A549 (cell line): ENCODE measurements around the gene MPRIP. TPM values are rescaled to one million over a fixed set of nuclear protein-coding genes. Genes with fewer than 3 reads are reported as not detected.

Source experiments
- ATAC-seq, 2 experiments: fragments of 200-7000 bp in 1 of 2; fragments of >200 bp in 1 of 2; cut with Nextera tagmentation in 1 of 2; cut with Tn5 transposase in 1 of 2; 3 replicates each; pipeline versions ENCODE4 v1.8.0 to v1.9.1; 2018 to 2020; ENCODE audit warnings: mild to moderate bottlenecking in 1 of 2, moderate library complexity in 1 of 2
- CTCF ChIA-PET: fragments of 300-600 bp; sonication (Branson Sonifier 250); formaldehyde crosslinking; extraction: SDS; loops from one replicate; lab custom pipeline; 2021; ENCODE audit warnings: antibody characterized with exemption, inconsistent platforms; lab: Yijun Ruan, JAX
- POLR2A ChIA-PET: fragments of 350-600 bp; formaldehyde crosslinking; extraction: SDS; loops from one replicate; lab custom pipeline; 2021; ENCODE audit warnings: antibody characterized with exemption, inconsistent platforms; lab: Yijun Ruan, JAX
- DNase-seq, 2 experiments: peaks; one replicate each; pipeline versions ENCODE4 v3.0.0 to v3.0.0-alpha.2; 2011 to 2016; ENCODE audit warnings: low read depth in 1 of 2, low spot score in 1 of 2
- FAIRE-seq: peaks from 2 replicates; lab custom pipeline; 2011; peaks lifted over from hg19 to GRCh38; lab: Jason Lieb, UNC
- H3K27ac ChIP-seq, 2 experiments: fragments of >200 bp; sonication (Bioruptor Twin); formaldehyde crosslinking; 3 replicates each; pipeline ENCODE4 v1.5.1; 2016 to 2017
- H3K4me1 ChIP-seq: fragments of >200 bp; sonication (Bioruptor Twin); formaldehyde crosslinking; 3 replicates; pipeline ENCODE4 v1.6.1; 2016
- H3K4me2 ChIP-seq: fragments of >200 bp; sonication (Bioruptor Twin); formaldehyde crosslinking; 3 replicates; pipeline ENCODE4 v1.6.1; 2016
- H3K4me3 ChIP-seq: fragments of >200 bp; sonication (Bioruptor Twin); formaldehyde crosslinking; 3 replicates; pipeline ENCODE4 v1.5.1; 2016
- H3K9me3 ChIP-seq: fragments of >200 bp; sonication (Bioruptor Twin); formaldehyde crosslinking; 3 replicates; pipeline ENCODE4 v1.6.1; 2016
- CHD4 ChIP-seq: fragments of 200-600 bp; sonication (generic); IDR thresholded peaks from 2 replicates; pipeline ENCODE4 v1.6.1; 2016; ENCODE audit warnings: antibody characterized with exemption, mild to moderate bottlenecking, borderline replicate concordance
- EHMT2 ChIP-seq: fragments of 200-600 bp; sonication (generic); IDR thresholded peaks from 2 replicates; pipeline ENCODE4 v1.6.1; 2016; ENCODE audit warnings: antibody characterized with exemption, low read depth, mild to moderate bottlenecking, moderate library complexity
- FOXS1 ChIP-seq: fragments of 250-450 bp; sonication (Bioruptor Pico); IDR thresholded peaks from 2 replicates; pipeline ENCODE4 v1.5.0; 2020; ENCODE audit warnings: mild to moderate bottlenecking, moderate library complexity
- HEYL ChIP-seq: fragments of 250-450 bp; sonication (Bioruptor Pico); IDR thresholded peaks from 2 replicates; pipeline ENCODE4 v1.8.0; 2021; ENCODE audit warnings: mild to moderate bottlenecking, moderate library complexity
- JUN ChIP-seq, 2 experiments: fragments of >200 bp; sonication (Bioruptor Twin); formaldehyde crosslinking; IDR thresholded peaks; 2 replicates in 1 of 2; 3 replicates in 1 of 2; pipeline ENCODE4 v1.6.1; 2016 to 2017
- JUNB ChIP-seq: fragments of >200 bp; sonication (Bioruptor Twin); formaldehyde crosslinking; IDR thresholded peaks from 2 replicates; pipeline ENCODE4 v1.6.1; 2016
- NFE2L2 ChIP-seq: fragments of 150-350 bp; conservative IDR thresholded peaks from 2 replicates; pipeline ENCODE4 v1.6.1; 2014; ENCODE audit warnings: low read length
- PHF8 ChIP-seq: fragments of 200-600 bp; sonication (generic); IDR thresholded peaks from 2 replicates; pipeline ENCODE4 v1.6.1; 2016; ENCODE audit warnings: low read depth, mild to moderate bottlenecking, antibody characterized with exemption, moderate library complexity, borderline replicate concordance
- POLR2AphosphoS2 ChIP-seq: conservative IDR thresholded peaks from 2 replicates; pipeline ENCODE4 v1.6.1; 2012; ENCODE audit warnings: low read length, improper control_type of control experiment, inconsistent platforms
- RFX5 ChIP-seq: fragments of 450-650 bp; IDR thresholded peaks from 2 replicates; pipeline ENCODE4 v1.7.1; 2014; ENCODE audit warnings: antibody characterized with exemption, mild to moderate bottlenecking, moderate library complexity
- SMC3 ChIP-seq: fragments of >200 bp; sonication (Bioruptor Twin); formaldehyde crosslinking; IDR thresholded peaks from 3 replicates; pipeline ENCODE4 v1.6.1; 2018; ENCODE audit warnings: inconsistent platforms
- SREBF2 ChIP-seq: fragments of 450-650 bp; IDR thresholded peaks from 2 replicates; pipeline ENCODE4 v1.6.1; 2014; ENCODE audit warnings: mild to moderate bottlenecking, moderate library complexity
- TP53 ChIP-seq: fragments of 250-450 bp; sonication (Bioruptor Pico); IDR thresholded peaks from 2 replicates; pipeline ENCODE4 v1.5.0; 2021; ENCODE audit warnings: mild to moderate bottlenecking, moderate library complexity
- ZC3H11A ChIP-seq: fragments of 450-650 bp; IDR thresholded peaks from 2 replicates; pipeline ENCODE4 v1.6.1; 2014; ENCODE audit warnings: antibody characterized with exemption, mild to moderate bottlenecking
- ZNF302 ChIP-seq: fragments of 250-450 bp; sonication (Bioruptor Pico); IDR thresholded peaks from 2 replicates; pipeline ENCODE4 v1.9.0; 2021; ENCODE audit warnings: inconsistent platforms, mild to moderate bottlenecking, moderate library complexity
- WGBS: methylation state at CpG from one replicate; pipeline ENCODE4 v1.1.6; 2017; ENCODE audit errors: missing lambda C conversion rate; 5-methylcytosine and 5-hydroxymethylcytosine counted together
- polyA plus RNA-seq, 4 experiments: library from polyadenylated mRNA; depleted of rRNA in 3 of 4; stranded (reverse); fragments of >200 nt; fragmentation: RNase III in 1 of 4; extraction: RNeasy Plus Mini Kit Qiagen cat#74134 plus additional on column Dnase treatment in 1 of 4; gene quantifications; 2 replicates in 3 of 4; 3 replicates in 1 of 4; pipeline ENCODE4 v1.2.3, GENCODE V29; 2011 to 2017
- TF ChIP-seq, protein P1 (sequence below): fragments of >200 bp; sonication (Bioruptor Twin); formaldehyde crosslinking; IDR thresholded peaks from 3 replicates; pipeline ENCODE4 v1.6.1; 2016
- TF ChIP-seq, protein P2 (sequence below): fragments of 200-600 bp; sonication (generic); IDR thresholded peaks from 2 replicates; pipeline ENCODE4 v1.6.1; 2016; ENCODE audit warnings: antibody characterized with exemption, mild to moderate bottlenecking, moderate library complexity
- TF ChIP-seq, protein P3 (sequence below): fragments of >200 bp; sonication (Bioruptor Twin); formaldehyde crosslinking; IDR thresholded peaks from 2 replicates; pipeline ENCODE4 v1.6.1; 2016
- TF ChIP-seq, protein P4 (sequence below): IDR thresholded peaks from 2 replicates; pipeline ENCODE4 v1.6.1; 2012; ENCODE audit warnings: low read depth, borderline replicate concordance

MPRIP gene
- polyA plus RNA-seq, 2 of the 4 experiments (the other 2 are of a cell fraction), result 147 to 228 TPM

DNA sequence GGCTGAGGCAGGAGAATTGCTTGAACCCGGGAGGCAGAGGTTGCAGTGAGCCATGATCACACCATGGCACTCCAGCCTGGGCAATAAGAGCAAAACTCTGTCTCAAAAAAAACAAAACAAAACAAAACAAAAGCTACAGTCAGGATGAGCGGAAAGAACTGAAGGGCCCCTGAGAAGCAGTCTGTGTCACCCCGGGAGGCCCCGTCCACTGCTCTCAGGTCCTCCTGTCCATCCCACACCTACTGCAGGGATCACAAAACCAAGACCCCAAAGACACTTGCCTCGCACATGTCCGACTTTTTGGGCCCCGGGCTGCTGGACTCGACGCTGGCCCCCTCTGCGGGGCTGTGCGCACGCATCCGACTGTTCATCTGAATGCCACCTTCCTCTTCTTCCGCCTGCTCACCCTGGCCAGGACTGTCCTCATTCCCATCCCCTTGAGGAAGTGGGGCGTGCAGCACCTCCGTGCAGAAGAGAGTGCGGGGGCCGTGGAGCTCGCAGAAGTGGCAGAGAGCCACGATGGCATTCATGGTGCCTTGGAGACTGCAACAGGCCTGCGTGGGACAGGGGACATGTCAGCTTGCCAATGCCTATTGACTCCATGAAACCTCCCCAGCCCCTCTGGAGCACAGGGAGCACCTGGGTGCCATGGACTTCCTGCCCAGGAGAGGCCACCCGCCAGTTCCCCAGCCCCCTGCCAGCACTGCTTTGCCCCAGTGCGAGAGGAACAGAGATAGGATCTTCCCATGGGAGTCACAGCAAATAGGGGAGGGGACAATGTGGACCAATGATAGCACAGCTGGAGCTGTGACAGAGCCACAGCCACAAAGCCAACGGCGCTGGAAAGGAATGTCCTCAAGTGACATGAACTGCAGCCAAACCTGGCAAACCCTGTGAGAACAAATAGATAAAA is 185.6 kb downstream of the MPRIP start:
- no peaks in the 10 kb centered on the region for H3K9me3 ChIP-seq
- no peaks in the 10 kb centered on the region for H3K4me1 ChIP-seq
- H3K4me3 ChIP-seq, result no peak overlapping the region
- POLR2A ChIA-PET, result no interaction called here
- ATAC-seq (no peak), DNase-seq (no peak), FAIRE-seq (no peak)
- no peak overlapping the region for H3K27ac ChIP-seq
- 94% methylated on average over 25 of the region's 25 CpGs for WGBS
- H3K4me2 ChIP-seq, result no peak overlapping the region
- TF ChIP-seq ZC3H11A (no peak), FOXS1 (CRISPR knock-in tag) (no peak), CHD4 (no peak), HEYL (CRISPR knock-in tag) (no peak)
- CTCF ChIA-PET, result interaction anchor here (0.7 to 0.9 kb wide), 2 partner anchors 34 to 85 kb away, joined by 4 to 5 read pairs; no protein-coding TSS in a partner anchor

DNA sequence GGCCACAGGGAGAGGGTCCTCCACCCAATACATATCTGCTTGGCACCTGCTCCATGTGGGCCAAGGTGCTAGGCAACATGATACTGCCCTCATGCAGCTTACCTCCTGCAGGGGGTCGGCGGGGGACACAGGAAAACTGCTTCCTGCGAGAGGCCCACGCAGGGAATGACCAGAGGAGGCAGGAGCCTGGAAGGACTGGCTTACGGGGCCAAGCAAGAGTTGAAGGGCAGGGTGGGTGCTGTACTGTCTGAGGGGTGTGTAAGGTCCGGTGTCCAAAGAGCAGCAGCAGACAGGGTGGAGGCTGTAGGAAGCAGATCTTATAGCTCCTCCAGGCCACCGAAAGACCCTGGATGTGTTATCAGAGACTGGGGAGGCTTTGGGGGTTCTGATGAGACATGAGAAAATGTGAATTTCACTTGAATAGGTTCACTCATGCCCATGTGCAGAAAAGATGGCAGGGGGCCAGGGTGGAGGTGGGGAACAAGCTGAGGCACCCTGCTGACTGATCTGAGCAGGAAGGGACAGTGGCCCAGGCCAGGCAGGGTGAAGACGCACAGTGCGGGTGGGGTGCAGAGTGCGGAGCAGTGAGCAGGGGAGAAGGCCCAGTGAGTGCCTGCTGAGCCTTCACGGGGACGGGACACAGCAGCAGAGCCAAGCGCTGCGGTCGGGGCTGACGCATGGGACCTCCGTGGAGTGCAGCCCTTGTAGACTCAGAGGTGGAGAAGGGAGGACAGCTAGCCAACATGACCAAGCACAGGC is 186.4 kb downstream of the MPRIP start:
- DNase-seq, result no peak
- Histone ChIP-seq H3K4me1 (no peaks in the 10 kb centered on the region), H3K27ac (no peak overlapping the region), H3K9me3 (no peaks in the 10 kb centered on the region), H3K4me3 (no peak overlapping the region), H3K4me2 (no peak overlapping the region)
- CTCF ChIA-PET, result interaction anchor here (1.2 to 2.2 kb wide), 2 partner anchors 12 to 16 kb away, joined by 3 to 8 read pairs; no protein-coding TSS in a partner anchor
- no peak for FAIRE-seq
- TF ChIP-seq PHF8, result no peak
- no peak for TF ChIP-seq SMC3
- TF ChIP-seq, protein P1, sequence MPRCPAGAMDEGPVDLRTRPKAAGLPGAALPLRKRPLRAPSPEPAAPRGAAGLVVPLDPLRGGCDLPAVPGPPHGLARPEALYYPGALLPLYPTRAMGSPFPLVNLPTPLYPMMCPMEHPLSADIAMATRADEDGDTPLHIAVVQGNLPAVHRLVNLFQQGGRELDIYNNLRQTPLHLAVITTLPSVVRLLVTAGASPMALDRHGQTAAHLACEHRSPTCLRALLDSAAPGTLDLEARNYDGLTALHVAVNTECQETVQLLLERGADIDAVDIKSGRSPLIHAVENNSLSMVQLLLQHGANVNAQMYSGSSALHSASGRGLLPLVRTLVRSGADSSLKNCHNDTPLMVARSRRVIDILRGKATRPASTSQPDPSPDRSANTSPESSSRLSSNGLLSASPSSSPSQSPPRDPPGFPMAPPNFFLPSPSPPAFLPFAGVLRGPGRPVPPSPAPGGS, result no peak
- TF ChIP-seq, protein P2, sequence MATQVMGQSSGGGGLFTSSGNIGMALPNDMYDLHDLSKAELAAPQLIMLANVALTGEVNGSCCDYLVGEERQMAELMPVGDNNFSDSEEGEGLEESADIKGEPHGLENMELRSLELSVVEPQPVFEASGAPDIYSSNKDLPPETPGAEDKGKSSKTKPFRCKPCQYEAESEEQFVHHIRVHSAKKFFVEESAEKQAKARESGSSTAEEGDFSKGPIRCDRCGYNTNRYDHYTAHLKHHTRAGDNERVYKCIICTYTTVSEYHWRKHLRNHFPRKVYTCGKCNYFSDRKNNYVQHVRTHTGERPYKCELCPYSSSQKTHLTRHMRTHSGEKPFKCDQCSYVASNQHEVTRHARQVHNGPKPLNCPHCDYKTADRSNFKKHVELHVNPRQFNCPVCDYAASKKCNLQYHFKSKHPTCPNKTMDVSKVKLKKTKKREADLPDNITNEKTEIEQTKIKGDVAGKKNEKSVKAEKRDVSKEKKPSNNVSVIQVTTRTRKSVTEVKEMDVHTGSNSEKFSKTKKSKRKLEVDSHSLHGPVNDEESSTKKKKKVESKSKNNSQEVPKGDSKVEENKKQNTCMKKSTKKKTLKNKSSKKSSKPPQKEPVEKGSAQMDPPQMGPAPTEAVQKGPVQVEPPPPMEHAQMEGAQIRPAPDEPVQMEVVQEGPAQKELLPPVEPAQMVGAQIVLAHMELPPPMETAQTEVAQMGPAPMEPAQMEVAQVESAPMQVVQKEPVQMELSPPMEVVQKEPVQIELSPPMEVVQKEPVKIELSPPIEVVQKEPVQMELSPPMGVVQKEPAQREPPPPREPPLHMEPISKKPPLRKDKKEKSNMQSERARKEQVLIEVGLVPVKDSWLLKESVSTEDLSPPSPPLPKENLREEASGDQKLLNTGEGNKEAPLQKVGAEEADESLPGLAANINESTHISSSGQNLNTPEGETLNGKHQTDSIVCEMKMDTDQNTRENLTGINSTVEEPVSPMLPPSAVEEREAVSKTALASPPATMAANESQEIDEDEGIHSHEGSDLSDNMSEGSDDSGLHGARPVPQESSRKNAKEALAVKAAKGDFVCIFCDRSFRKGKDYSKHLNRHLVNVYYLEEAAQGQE, result no peak
- no peak for TF ChIP-seq EHMT2
- TF ChIP-seq ZNF302, result no peak
- TF ChIP-seq JUNB, result no peak
- TF ChIP-seq SREBF2, result no peak
- no peak for TF ChIP-seq POLR2AphosphoS2
- no peak for TF ChIP-seq TP53 (CRISPR knock-in tag)
- TF ChIP-seq JUN (IDR thresholded peaks at IDR 0.05), result no peak
- no peak for TF ChIP-seq RFX5
- TF ChIP-seq, protein P3, sequence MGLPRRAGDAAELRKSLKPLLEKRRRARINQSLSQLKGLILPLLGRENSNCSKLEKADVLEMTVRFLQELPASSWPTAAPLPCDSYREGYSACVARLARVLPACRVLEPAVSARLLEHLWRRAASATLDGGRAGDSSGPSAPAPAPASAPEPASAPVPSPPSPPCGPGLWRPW, result no peak
- TF ChIP-seq NFE2L2, result no peak
- TF ChIP-seq, protein P4, sequence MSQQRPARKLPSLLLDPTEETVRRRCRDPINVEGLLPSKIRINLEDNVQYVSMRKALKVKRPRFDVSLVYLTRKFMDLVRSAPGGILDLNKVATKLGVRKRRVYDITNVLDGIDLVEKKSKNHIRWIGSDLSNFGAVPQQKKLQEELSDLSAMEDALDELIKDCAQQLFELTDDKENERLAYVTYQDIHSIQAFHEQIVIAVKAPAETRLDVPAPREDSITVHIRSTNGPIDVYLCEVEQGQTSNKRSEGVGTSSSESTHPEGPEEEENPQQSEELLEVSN, result no peak
- WGBS, result 92% methylated on average over 17 of the region's 17 CpGs
- no peak for ATAC-seq
- POLR2A ChIA-PET, result no interaction called here
